AML-193 (cell line): ENCODE data around the gene CYTH3.
"Not testable (repeated sequence)": the region's sequence is repeated elsewhere in the genome, so short reads cannot be mapped to it uniquely, and the experiment has no call there.

ENCODE experiments used
- DNase-seq, 2 experiments: peaks; one replicate each; lab custom pipeline; 2025; lab: John Stamatoyannopoulos, UW

Gene CYTH3

GRCh38 chr7:6193709-6194108 is 78.7 kb downstream of the CYTH3 start:
- no peak for DNase-seq

GRCh38 chr7:6190563-6190962 is 81.9 kb downstream of the CYTH3 start:
- not testable (repeated sequence) for DNase-seq

DNA sequence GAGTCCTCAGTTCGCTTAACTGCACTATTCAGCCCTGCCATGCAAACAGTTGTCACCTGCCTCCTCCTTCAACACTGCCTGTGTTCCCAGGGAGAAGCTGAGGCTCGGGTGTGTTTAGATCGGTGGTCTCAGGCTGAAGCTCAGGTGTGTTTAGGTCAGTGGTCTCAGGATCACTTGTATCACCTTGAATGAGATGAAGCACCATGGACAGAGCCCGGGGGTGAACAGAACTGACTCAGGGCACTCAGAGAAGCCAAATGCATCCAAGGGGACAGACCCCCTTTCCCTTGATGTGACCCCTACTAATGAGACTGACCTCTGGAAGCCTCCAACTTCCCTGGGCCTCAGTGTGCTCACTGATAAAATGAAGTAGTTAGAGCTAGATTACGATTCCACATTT is 84.0 kb downstream of the CYTH3 start:
- DNase-seq, result no peak

DNA sequence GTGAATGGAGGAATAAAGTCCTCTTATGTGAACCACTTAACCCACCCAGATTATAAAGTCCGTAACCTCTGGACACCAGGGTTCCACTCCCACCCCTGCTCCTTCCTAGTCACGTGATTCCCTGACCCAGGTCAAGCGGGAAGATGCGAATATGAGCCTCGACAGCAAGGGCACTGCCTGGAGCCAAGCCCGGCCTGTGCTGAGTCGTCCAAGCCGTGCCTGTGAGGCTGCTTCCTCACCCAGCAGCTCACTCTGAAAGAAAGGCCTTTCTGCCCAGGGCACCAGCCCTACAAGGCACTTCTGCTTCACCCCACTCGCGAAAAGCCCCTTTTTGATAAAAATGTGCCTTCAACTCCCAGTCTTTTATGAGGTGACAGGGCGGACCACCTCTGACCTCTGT is 85.8 kb downstream of the CYTH3 start:
- no peak for DNase-seq

GRCh38 chr7:6182993-6183392 is 89.4 kb downstream of the CYTH3 start:
- DNase-seq, result no peak

GRCh38 chr7:6181136-6181535 is 91.3 kb downstream of the CYTH3 start:
- DNase-seq, result no peak

GRCh38 chr7:6180344-6180725 is 92.1 kb downstream of the CYTH3 start:
- DNase-seq, result no peak

DNA sequence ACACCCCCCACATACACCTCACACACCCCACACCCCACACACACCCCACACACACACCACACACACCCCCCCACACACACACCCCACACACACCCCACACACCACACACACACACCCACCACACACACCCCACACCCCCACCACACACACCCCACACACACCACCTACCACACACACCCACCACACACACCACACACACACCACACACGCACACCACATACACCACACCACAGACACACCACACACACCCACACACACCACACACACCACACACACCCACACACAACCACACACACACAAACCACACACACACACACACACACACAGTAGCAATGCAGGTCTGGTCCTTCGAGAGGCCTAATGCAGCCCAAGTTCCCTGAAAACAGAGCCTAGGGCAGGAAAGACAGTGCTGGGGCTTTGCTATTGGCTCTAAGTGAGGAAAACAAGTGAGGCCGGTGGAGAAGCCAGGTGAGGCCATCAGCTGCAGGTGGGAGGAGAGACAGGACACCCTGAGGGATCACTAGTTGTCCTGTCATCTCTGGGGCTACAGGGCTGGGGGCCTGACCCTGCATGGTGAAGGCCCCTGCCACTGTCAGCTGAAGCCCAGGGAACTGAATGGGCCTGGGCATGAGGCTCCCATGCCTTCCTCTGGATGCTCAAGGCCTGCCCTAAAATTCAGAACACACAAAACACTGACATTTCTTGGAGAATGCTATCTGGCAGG is 92.6 kb downstream of the CYTH3 start:
- no peak for DNase-seq

DNA sequence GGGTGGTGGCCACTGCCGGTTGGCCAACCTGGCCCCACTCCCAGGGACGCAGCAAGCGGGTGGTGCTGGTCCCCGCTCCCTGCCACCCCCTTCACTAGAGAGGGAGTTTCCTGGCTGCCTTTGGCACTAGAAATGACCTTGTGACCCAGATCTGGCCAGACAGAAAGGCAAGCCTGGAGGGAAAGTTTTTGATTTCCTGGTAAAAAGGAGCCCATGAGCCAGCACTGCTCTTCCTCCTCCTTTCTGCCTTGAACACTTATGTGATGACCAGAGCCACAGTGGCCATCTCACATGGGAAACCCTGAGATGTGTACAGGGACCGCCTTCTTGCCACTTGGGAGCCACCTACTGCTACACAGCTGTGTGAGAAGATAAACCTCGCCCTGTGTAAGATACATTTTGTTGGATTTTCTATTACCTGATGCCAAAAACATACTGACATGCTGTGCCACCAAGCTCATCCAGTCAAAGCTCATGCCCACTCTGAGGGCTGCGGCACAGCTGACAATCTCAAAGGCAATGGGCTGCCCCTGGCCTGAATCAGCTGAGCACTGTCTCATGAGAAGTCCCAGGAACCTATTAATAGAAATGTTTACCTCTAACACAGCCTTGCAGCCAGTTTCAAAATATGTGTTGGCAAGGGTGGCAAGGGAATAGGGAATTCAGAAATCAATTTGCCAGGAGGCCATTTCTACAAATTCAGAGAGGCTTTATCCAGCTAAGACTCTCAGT is 94.0 kb downstream of the CYTH3 start:
- no peak for DNase-seq

DNA sequence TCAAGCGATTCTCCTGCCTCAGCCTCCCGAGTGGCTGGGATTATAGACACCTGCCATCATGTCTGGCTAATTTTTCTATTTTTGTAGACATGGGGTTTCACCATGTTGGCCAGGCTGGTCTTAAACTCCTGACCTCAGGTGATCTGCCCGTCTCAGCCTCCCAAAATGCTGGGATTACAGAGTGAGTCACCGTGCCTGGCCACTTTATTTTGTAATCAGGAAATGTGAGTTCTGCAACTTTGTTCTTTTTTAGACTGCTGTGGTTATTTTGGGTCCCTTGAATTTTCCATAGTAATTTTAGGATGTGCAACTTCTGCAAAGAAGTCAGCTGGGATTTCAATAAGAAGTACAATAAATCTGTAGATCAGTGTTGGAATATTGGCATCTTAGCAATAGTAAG is 96.8 kb downstream of the CYTH3 start:
- DNase-seq, result peak; percentile 69 to 71

- DNase-seq, result no peak
Measured at GRCh38 chr7:6172910-6173295, 99.5 kb downstream of the CYTH3 start.

DNA sequence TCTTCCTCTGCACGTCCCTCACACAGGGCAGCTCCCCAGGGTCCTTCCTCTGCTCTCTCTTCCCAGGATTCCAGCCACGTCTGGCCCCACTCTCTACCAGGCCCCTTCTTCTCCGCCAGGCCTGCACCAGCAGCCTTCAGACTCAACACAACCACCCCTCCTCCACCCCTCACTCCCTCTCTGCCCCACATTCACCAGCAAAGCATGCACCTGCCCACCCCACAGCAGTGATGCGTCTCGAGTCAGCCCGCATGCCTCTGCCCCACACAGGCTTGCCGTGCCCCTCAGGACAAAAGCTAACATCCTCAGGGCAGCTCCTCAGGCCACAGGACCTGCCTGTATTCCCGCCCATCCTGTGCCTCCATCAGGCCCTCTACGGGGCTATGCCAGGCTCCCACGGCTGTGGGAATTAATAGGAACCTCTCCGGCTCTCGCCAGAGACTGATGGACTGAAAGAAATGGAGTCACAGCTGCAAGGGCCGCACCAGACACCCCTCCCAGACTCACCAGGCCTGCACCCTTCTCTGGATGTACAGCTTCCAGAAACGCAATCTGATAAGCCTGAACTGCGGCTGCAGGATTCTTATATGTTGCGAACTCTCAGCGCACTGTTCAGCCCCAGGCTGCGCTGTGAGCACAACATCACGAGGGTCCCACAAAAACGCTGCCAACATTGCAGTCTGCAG is 100.1 kb downstream of the CYTH3 start:
- DNase-seq, result no peak

GRCh38 chr7:6171532-6172223 is 100.7 kb downstream of the CYTH3 start:
- DNase-seq, result no peak

DNA sequence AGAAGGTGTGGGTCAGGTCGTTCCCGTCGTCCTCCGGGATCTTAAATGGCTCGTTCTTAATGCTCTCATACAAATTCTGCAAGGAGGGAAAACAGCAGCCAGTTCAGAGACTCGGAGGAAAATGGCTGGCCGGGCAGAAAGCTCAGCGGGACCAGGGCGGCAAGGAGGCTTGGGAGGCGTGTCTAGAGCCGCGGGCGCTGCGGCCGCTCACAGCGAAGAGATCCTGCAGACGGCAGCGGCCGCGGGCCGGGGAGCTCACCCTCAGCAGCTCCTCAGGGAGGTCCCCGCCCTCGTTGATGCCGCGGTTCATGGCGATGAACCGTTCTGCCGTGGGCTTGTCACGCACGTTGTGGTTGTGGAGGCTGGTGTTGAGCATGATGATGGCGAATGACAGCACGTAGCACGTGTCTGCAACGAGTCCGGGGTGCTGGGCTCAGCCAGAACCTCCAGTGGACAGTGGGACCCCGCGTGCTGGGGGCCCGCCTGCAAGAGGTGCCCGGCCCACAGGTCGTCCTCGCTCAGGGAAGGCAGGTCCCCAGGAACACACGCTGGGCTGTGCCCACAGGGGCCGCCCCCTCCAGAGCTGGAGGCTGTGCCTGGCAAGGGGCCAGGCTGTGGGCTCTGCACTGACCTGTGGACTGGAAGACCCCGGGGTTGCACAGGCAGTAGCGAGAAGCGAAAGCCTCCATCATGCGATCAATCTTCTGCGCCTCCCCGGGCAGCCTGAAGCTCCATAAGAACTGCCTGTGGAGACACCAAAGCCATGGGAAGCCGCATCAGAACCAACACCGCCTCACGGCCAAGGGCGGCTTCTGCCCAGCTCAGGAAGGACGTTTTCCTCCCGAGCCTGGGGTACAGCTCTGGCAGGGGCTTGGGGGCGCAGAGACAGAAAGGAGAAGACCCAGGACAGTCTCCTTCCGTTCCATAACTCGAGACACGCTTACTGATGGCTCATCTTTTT is 101.6 kb downstream of the CYTH3 start:
- DNase-seq, result no peak

- DNase-seq, result no peak
Measured at GRCh38 chr7:6169805-6170520, 102.5 kb downstream of the CYTH3 start.

DNA sequence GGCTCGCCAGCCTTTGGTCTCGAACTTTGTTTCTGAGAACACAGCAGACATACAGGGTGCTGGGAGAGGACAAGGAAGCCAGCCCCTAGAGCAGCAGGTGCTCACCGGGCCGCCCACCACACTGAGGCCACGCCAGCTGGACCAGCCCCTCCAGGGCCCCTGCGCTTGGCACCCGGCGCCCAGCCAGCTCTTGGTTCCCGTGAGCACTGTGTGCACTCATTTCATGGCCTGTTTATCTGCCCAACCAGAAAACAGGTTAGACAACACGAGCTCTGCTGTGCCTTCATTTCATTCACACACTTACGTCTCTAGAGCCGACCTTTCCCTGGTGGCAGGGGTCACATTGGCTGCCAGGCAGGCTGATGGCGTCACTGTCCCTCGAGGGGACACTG is 104.0 kb downstream of the CYTH3 start:
- no peak for DNase-seq

DNA sequence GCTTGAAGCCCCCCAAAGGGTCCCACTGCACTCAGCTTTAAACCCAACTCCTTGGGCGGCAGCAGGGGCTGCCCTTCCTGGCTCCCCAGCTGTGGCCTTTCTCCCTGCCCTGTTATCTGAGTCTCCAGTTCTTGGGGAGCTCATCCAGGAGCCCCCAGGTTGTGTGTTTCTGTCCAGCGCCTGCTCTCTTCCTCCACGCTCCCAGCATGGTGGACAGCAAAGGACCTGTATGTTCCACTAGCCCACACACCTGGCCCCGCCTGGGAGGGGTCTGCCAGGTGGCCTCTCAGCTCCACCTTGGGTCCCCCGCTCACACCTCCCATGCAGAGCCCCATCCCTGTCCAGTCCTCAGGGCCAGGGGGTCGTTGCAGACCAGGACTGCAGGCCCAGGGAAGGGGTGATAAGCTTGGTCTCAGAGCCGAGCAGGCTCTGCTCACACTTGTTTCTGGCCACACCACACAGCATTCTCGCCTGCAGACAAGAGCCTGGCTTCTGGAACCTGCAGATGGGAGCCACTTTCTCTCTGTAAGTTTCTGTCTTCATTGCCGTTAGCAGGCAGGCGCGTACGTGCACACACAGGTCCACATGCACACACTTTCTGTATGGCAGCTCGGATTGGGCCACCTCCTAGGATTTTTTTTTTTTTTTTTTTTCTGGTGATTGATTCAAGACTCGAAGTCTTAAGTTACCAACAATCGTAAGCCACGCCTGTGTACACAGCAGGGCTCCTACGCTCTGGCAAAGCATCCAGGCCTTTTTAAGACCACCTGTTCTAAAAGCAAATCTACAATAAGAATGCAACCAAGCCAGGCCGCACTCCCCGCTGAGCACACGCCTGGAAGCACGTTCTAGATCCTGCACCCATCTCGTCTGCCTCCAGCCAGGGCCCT is 104.6 kb downstream of the CYTH3 start:
- no peak for DNase-seq

GRCh38 chr7:6167004-6167551 is 105.3 kb downstream of the CYTH3 start:
- DNase-seq, result no peak

- no peak for DNase-seq
Measured at GRCh38 chr7:6166443-6166891, 106.0 kb downstream of the CYTH3 start.
